Measurements from ENCODE around the gene RGS9.

The RGS9 gene

GRCh38 chr17:65184235-65184959 is 47.2 kb downstream of the RGS9 start:
- H3K4me1 Mint-ChIP-seq (ENCODE audit: low read depth in 2 of 2): peaks cover 47 to 50% of the 10 kb centered on the region in 2 donors
- H3K27ac Mint-ChIP-seq: peak overlapping the region; percentile 3 to 94
- no peaks in the 10 kb centered on the region for H3K9me3 Mint-ChIP-seq
- H3K4me3 Mint-ChIP-seq: no peak overlapping the region
- H3K36me3 Mint-ChIP-seq (ENCODE audit: insufficient read depth): peaks cover 3% of the 10 kb centered on the region
- ATAC-seq (replicated peaks) (no peak), DNase-seq (no peak)
- H3K27me3 Mint-ChIP-seq: no peaks in the 10 kb centered on the region

- ATAC-seq (replicated peaks) (no peak), DNase-seq (no peak)
- H3K4me3 Mint-ChIP-seq: no peak overlapping the region
- H3K9me3 Mint-ChIP-seq: no peaks in the 10 kb centered on the region
- peaks cover 41 to 43% of the 10 kb centered on the region in 2 donors for H3K4me1 Mint-ChIP-seq (ENCODE audit: low read depth in 2 of 2)
- H3K36me3 Mint-ChIP-seq (ENCODE audit: insufficient read depth): no peaks in the 10 kb centered on the region
- H3K27me3 Mint-ChIP-seq: no peaks in the 10 kb centered on the region
- peak overlapping the region; percentile 3 to 94 for H3K27ac Mint-ChIP-seq
Measured at GRCh38 chr17:65185062-65185461, 47.9 kb downstream of the RGS9 start.

- H3K4me1 Mint-ChIP-seq (ENCODE audit: low read depth in 2 of 2): peaks cover 33 to 36% of the 10 kb centered on the region in 2 donors
- no peak for ATAC-seq (replicated peaks)
- no peaks in the 10 kb centered on the region for H3K36me3 Mint-ChIP-seq (ENCODE audit: insufficient read depth)
- no peak overlapping the region for H3K4me3 Mint-ChIP-seq
- no peaks in the 10 kb centered on the region for H3K9me3 Mint-ChIP-seq
- H3K27me3 Mint-ChIP-seq: no peaks in the 10 kb centered on the region
- H3K27ac Mint-ChIP-seq: peak overlapping the region in 1 of 2 donors; percentile 94
- DNase-seq: no peak
Measured at GRCh38 chr17:65185668-65186382, 48.7 kb downstream of the RGS9 start.

GRCh38 chr17:65190467-65191097 is 53.4 kb downstream of the RGS9 start:
- no peak overlapping the region for H3K4me3 Mint-ChIP-seq
- H3K27me3 Mint-ChIP-seq: no peaks in the 10 kb centered on the region
- ATAC-seq (replicated peaks) (no peak), DNase-seq (no peak)
- peaks cover 4% of the 10 kb centered on the region for H3K36me3 Mint-ChIP-seq (ENCODE audit: insufficient read depth)
- H3K9me3 Mint-ChIP-seq: no peaks in the 10 kb centered on the region
- H3K27ac Mint-ChIP-seq: no peak overlapping the region
- H3K4me1 Mint-ChIP-seq (ENCODE audit: low read depth in 2 of 2): no peaks in the 10 kb centered on the region

GRCh38 chr17:65191811-65192740 is 54.9 kb downstream of the RGS9 start:
- Mint-ChIP-seq H3K27me3 (no peaks in the 10 kb centered on the region), H3K9me3 (no peaks in the 10 kb centered on the region), H3K36me3 (ENCODE audit: insufficient read depth) (peaks cover 4% of the 10 kb centered on the region), H3K4me1 (ENCODE audit: low read depth in 2 of 2) (no peaks in the 10 kb centered on the region), H3K4me3 (no peak overlapping the region), H3K27ac (peak overlapping the region in 1 of 2 donors; percentile 59)
- ATAC-seq (replicated peaks) (no peak), DNase-seq (no peak)

- no peak for ATAC-seq (replicated peaks)
- H3K27ac Mint-ChIP-seq: no peak overlapping the region
Measured at GRCh38 chr17:65193305-65193704, 56.1 kb downstream of the RGS9 start.

GRCh38 chr17:65193716-65194293 is 56.6 kb downstream of the RGS9 start:
- H3K9me3 Mint-ChIP-seq: no peaks in the 10 kb centered on the region
- no peak overlapping the region for H3K4me3 Mint-ChIP-seq
- H3K36me3 Mint-ChIP-seq (ENCODE audit: insufficient read depth): peaks cover 7% of the 10 kb centered on the region
- no peak for ATAC-seq (replicated peaks)
- no peaks in the 10 kb centered on the region for H3K27me3 Mint-ChIP-seq
- peaks cover 4 to 5% of the 10 kb centered on the region in 2 donors for H3K4me1 Mint-ChIP-seq (ENCODE audit: low read depth in 2 of 2)
- H3K27ac Mint-ChIP-seq: no peak overlapping the region
- no peak for DNase-seq

More at GRCh38 chr17:65193305-65193704, 56.1 kb downstream of the RGS9 start:
- no peak for DNase-seq
- Mint-ChIP-seq H3K36me3 (ENCODE audit: insufficient read depth) (peaks cover 7% of the 10 kb centered on the region), H3K4me3 (no peak overlapping the region), H3K9me3 (no peaks in the 10 kb centered on the region), H3K27me3 (no peaks in the 10 kb centered on the region), H3K4me1 (ENCODE audit: low read depth in 2 of 2) (peaks cover 0 to under 1% of the 10 kb centered on the region in 2 donors)

- H3K27ac Mint-ChIP-seq: peak overlapping the region in 1 of 2 donors; percentile 71
Measured at GRCh38 chr17:65194670-65195334, 57.6 kb downstream of the RGS9 start.

GRCh38 chr17:65195716-65196115 is 58.5 kb downstream of the RGS9 start:
- no peak overlapping the region for H3K27ac Mint-ChIP-seq
- no peak for ATAC-seq (replicated peaks)
- peaks cover 5 to 6% of the 10 kb centered on the region in 2 donors for H3K4me1 Mint-ChIP-seq (ENCODE audit: low read depth in 2 of 2)
- peaks cover 7% of the 10 kb centered on the region for H3K36me3 Mint-ChIP-seq (ENCODE audit: insufficient read depth)
- no peak for DNase-seq
- no peaks in the 10 kb centered on the region for H3K9me3 Mint-ChIP-seq
- no peak overlapping the region for H3K4me3 Mint-ChIP-seq
- no peaks in the 10 kb centered on the region for H3K27me3 Mint-ChIP-seq

More at GRCh38 chr17:65194670-65195334, 57.6 kb downstream of the RGS9 start:
- peaks cover 7% of the 10 kb centered on the region for H3K36me3 Mint-ChIP-seq (ENCODE audit: insufficient read depth)
- no peak overlapping the region for H3K4me3 Mint-ChIP-seq
- no peak for ATAC-seq (replicated peaks)
- DNase-seq: no peak
- peaks cover 5 to 6% of the 10 kb centered on the region in 2 donors for H3K4me1 Mint-ChIP-seq (ENCODE audit: low read depth in 2 of 2)
- no peaks in the 10 kb centered on the region for H3K27me3 Mint-ChIP-seq
- no peaks in the 10 kb centered on the region for H3K9me3 Mint-ChIP-seq

GRCh38 chr17:65196617-65197016 is 59.4 kb downstream of the RGS9 start:
- Mint-ChIP-seq H3K4me1 (ENCODE audit: low read depth in 2 of 2) (peaks cover 5 to 6% of the 10 kb centered on the region in 2 donors), H3K9me3 (no peaks in the 10 kb centered on the region), H3K27ac (peak overlapping the region in 1 of 2 donors; percentile 17), H3K36me3 (ENCODE audit: insufficient read depth) (peaks cover 10% of the 10 kb centered on the region), H3K4me3 (no peak overlapping the region), H3K27me3 (no peaks in the 10 kb centered on the region)
- no peak for DNase-seq
- no peak for ATAC-seq (replicated peaks)

GRCh38 chr17:65197201-65197600 is 60.0 kb downstream of the RGS9 start:
- no peak for DNase-seq
- H3K4me1 Mint-ChIP-seq (ENCODE audit: low read depth in 2 of 2): peaks cover 5 to 6% of the 10 kb centered on the region in 2 donors
- no peak for ATAC-seq (replicated peaks)
- no peaks in the 10 kb centered on the region for H3K27me3 Mint-ChIP-seq
- H3K4me3 Mint-ChIP-seq: no peak overlapping the region
- no peaks in the 10 kb centered on the region for H3K9me3 Mint-ChIP-seq
- peak overlapping the region in 1 of 2 donors; percentile 17 for H3K27ac Mint-ChIP-seq
- H3K36me3 Mint-ChIP-seq (ENCODE audit: insufficient read depth): peaks cover 15% of the 10 kb centered on the region

GRCh38 chr17:65198653-65199382 is 61.6 kb downstream of the RGS9 start:
- Mint-ChIP-seq H3K27ac (no peak overlapping the region), H3K27me3 (no peaks in the 10 kb centered on the region), H3K36me3 (ENCODE audit: insufficient read depth) (peaks cover 15% of the 10 kb centered on the region), H3K4me1 (ENCODE audit: low read depth in 2 of 2) (peaks cover 5 to 6% of the 10 kb centered on the region in 2 donors), H3K9me3 (no peaks in the 10 kb centered on the region), H3K4me3 (no peak overlapping the region)
- DNase-seq: peak; percentile 11 to 32 (median 12)
- peak; percentile 67 for ATAC-seq (replicated peaks)

Data from effector memory CD8-positive, alpha-beta T cell (primary cell).